Keratinocyte (primary cell): Measurements from ENCODE around the gene DCDC1. TPM values are rescaled to one million over a fixed set of nuclear protein-coding genes. Genes with fewer than 3 reads are reported as not detected.

Source experiments
- DNase-seq: peaks from one replicate; pipeline ENCODE4 v3.0.0-alpha.2; 2011; ENCODE audit warnings: low read depth, missing footprints, low spot score
- FAIRE-seq: peaks from 2 replicates; lab custom pipeline; 2011; peaks lifted over from hg19 to GRCh38; lab: Jason Lieb, UNC
- H2AFZ ChIP-seq: 2 replicates; pipeline ENCODE4 v1.6.0; 2012; ENCODE audit warnings: low read length, control low read depth, inconsistent platforms; ENCODE audit not compliant: control insufficient read depth
- H3K27ac ChIP-seq: 2 replicates; pipeline ENCODE4 v1.5.1; 2011; ENCODE audit warnings: low read length; ENCODE audit not compliant: control insufficient read depth, insufficient read depth
- H3K27me3 ChIP-seq: 3 replicates; pipeline ENCODE4 v1.6.0; 2011; ENCODE audit warnings: low read length; ENCODE audit not compliant: control insufficient read depth, insufficient read depth; ENCODE audit errors: extremely low read depth
- H3K36me3 ChIP-seq, 2 experiments: 2 replicates in 1 of 2; 3 replicates in 1 of 2; pipeline ENCODE4 v1.5.1; 2011; ENCODE audit warnings: low read length in 2 of 2, mild to moderate bottlenecking in 1 of 2; ENCODE audit not compliant: control insufficient read depth in 2 of 2, insufficient read depth in 2 of 2; ENCODE audit errors: extremely low read depth in 1 of 2
- H3K4me1 ChIP-seq: 3 replicates; pipeline ENCODE4 v1.5.1; 2011; ENCODE audit warnings: low read length; ENCODE audit not compliant: control insufficient read depth, insufficient read depth; ENCODE audit errors: extremely low read depth
- H3K4me2 ChIP-seq: 3 replicates; pipeline ENCODE4 v1.6.0; 2011; ENCODE audit warnings: low read depth, low read length; ENCODE audit not compliant: control insufficient read depth, insufficient read depth; ENCODE audit errors: extremely low read depth
- H3K4me3 ChIP-seq, 3 experiments: fragments of 200-600 bp in 1 of 3; sonication (generic) in 1 of 3; 2 replicates in 2 of 3; 3 replicates in 1 of 3; pipeline ENCODE4 v1.5.1; 2011 to 2016; ENCODE audit warnings: low read length in 3 of 3, mild to moderate bottlenecking in 3 of 3, control low read depth in 2 of 3, inconsistent platforms in 1 of 3, low read depth in 1 of 3, mixed read lengths in 1 of 3, mixed run types in 1 of 3, moderate library complexity in 1 of 3; ENCODE audit not compliant: control insufficient read depth in 2 of 3, insufficient read depth in 2 of 3; ENCODE audit errors: extremely low read depth in 1 of 3
- H3K79me2 ChIP-seq: 2 replicates; pipeline ENCODE4 v1.6.0; 2012; ENCODE audit warnings: low read length; ENCODE audit not compliant: control insufficient read depth, insufficient read depth
- H3K9ac ChIP-seq: 3 replicates; pipeline ENCODE4 v1.6.0; 2011; ENCODE audit warnings: low read length; ENCODE audit not compliant: control insufficient read depth, insufficient read depth; ENCODE audit errors: extremely low read depth
- H3K9me1 ChIP-seq: 3 replicates; pipeline ENCODE4 v1.6.0; 2011; ENCODE audit warnings: low read length; ENCODE audit not compliant: control insufficient read depth, insufficient read depth; ENCODE audit errors: extremely low read depth
- H3K9me3 ChIP-seq: 2 replicates; pipeline ENCODE4 v1.5.1; 2012; ENCODE audit warnings: low read depth, low read length; ENCODE audit not compliant: control insufficient read depth
- H4K20me1 ChIP-seq: 3 replicates; pipeline ENCODE4 v1.6.0; 2011; ENCODE audit warnings: low read length; ENCODE audit not compliant: control insufficient read depth, insufficient read depth; ENCODE audit errors: extremely low read depth
- CTCF ChIP-seq, 3 experiments: IDR thresholded peaks in 1 of 3; conservative IDR thresholded peaks in 1 of 3; optimal IDR thresholded peaks in 1 of 3; 2 replicates in 2 of 3; 3 replicates in 1 of 3; pipeline versions ENCODE3 to v1.5.1; 2011; ENCODE audit warnings: low read length in 3 of 3, mild to moderate bottlenecking in 3 of 3, moderate library complexity in 2 of 3, control low read depth in 1 of 3, inconsistent platforms in 1 of 3; ENCODE audit not compliant: insufficient read depth in 2 of 3; ENCODE audit errors: extremely low read depth in 1 of 3
- EZH2 ChIP-seq: IDR thresholded peaks from one replicate; pipeline ENCODE4 v1.6.1; 2012; ENCODE audit warnings: inconsistent platforms, mild to moderate bottlenecking, low read length, moderate library complexity
- dilution Hi-C: fragments of 300-500 bp; cut with MboI; formaldehyde crosslinking; loops from one replicate; pipeline ENCODE4 v1.7.0; 2020; ENCODE audit warnings: low sequenced_read_pairs; ENCODE audit not compliant: extremely low pct_ligation_motif_present
- polyA plus RNA-seq, 5 experiments: library from polyadenylated mRNA; depleted of rRNA in 3 of 5; stranded (reverse) in 3 of 5; stranded (forward) in 1 of 5; unstranded in 1 of 5; fragments of >200 nt; gene quantifications; 1 replicate in 1 of 5; 2 replicates in 3 of 5; 3 replicates in 1 of 5; pipeline versions ENCODE4 v1.2.1 to v1.2.3, GENCODE V29; 2011 to 2012; ENCODE audit warnings: missing spikeins in 2 of 5, low read depth in 1 of 5, low replicate concordance in 1 of 5

The DCDC1 gene
- polyA plus RNA-seq, 1 donor (not counting 4 experiments of a cell fraction or from before 2014, with no cell fraction given), result 0.08 TPM

DNA sequence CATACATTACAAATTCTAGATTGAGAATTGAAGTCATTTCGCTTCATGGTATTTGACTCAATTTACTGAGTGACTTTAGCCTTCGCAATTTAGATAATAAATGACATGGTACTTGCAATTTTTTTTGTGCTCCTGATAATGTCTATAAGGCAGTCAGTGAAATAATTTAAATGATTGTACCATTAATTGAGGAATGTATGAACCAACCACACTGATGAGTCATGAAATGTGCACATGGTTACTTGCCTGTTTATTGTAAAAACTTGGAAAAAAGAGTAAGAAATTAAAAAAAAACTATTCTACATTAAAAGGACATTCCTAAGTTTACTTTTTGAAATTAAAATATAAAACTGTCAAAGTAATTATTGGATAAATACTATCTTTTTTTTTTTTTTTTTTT, 43.4 kb upstream of the DCDC1 start:
- no peak for FAIRE-seq
- dilution Hi-C loops, result no loop called here
- Histone ChIP-seq H3K79me2 (no peaks in the 10 kb centered on the region), H3K9me3 (no peaks in the 10 kb centered on the region), H3K27ac (no peak overlapping the region), H3K9me1 (no peaks in the 10 kb centered on the region), H2AFZ (no peak overlapping the region), H3K36me3 (peaks cover 0 to 2% of the 10 kb centered on the region in 2 experiments), H3K9ac (no peak overlapping the region), H3K4me2 (no peak overlapping the region), H3K4me3 (no peak overlapping the region), H4K20me1 (no peaks in the 10 kb centered on the region), H3K4me1 (peaks cover 7% of the 10 kb centered on the region), H3K27me3 (no peaks in the 10 kb centered on the region)
- TF ChIP-seq CTCF (optimal IDR thresholded peaks at IDR 0.05 in 1 of 3, IDR thresholded peaks at IDR 0.05 in 1 of 3, conservative IDR thresholded peaks at IDR 0.05 in 1 of 3; ENCODE audit: extremely low read depth in 1 of 3, insufficient read depth in 2 of 3, low read length in 3 of 3) (no peak), EZH2 (no peak)
- peak; percentile 5 for DNase-seq

- Histone ChIP-seq H3K27me3 (no peaks in the 10 kb centered on the region), H3K79me2 (no peaks in the 10 kb centered on the region), H2AFZ (no peak overlapping the region), H3K4me3 (no peak overlapping the region), H3K9ac (no peak overlapping the region), H3K27ac (no peak overlapping the region), H3K36me3 (no peaks in the 10 kb centered on the region), H4K20me1 (no peaks in the 10 kb centered on the region), H3K9me3 (no peaks in the 10 kb centered on the region), H3K4me1 (peaks cover 7% of the 10 kb centered on the region), H3K9me1 (no peaks in the 10 kb centered on the region), H3K4me2 (no peak overlapping the region)
- no peak for DNase-seq
- TF ChIP-seq EZH2 (no peak), CTCF (optimal IDR thresholded peaks at IDR 0.05 in 1 of 3, IDR thresholded peaks at IDR 0.05 in 1 of 3, conservative IDR thresholded peaks at IDR 0.05 in 1 of 3; ENCODE audit: extremely low read depth in 1 of 3, insufficient read depth in 2 of 3, low read length in 3 of 3) (no peak)
- FAIRE-seq, result no peak
- dilution Hi-C loops, result no loop called here
These were observed 38.7 kb upstream of the DCDC1 start for GRCh38 chr11:31408201-31408600.
